Calu3 (cell line): ENCODE data around the gene SIX5. TPM values are rescaled to one million over a fixed set of nuclear protein-coding genes. Genes with fewer than 3 reads are reported as not detected.

ENCODE experiments used
- BruUV-seq: library from RNA; stranded (reverse); fragments of 400-500 nt; replicated peaks from 2 replicates; lab custom pipeline; 2021; lab: Mats Ljungman, UMichigan
- CTCF ChIA-PET: fragments of 300-600 bp; sonication (Branson Sonifier 250); formaldehyde crosslinking; loops from one replicate; lab custom pipeline; 2022; ENCODE audit warnings: antibody characterized with exemption; lab: Charles Lee
- DNase-seq: peaks from one replicate; pipeline ENCODE4 v3.0.0; 2022
- H3K27ac Mint-ChIP-seq: one replicate; pipeline ENCODE4 v1.8.0; 2022; ENCODE audit warnings: mixed read lengths; ENCODE audit not compliant: unreplicated experiment
- H3K27me3 Mint-ChIP-seq: one replicate; pipeline ENCODE4 v1.8.0; 2022; ENCODE audit warnings: mixed read lengths; ENCODE audit not compliant: unreplicated experiment
- H3K36me3 Mint-ChIP-seq: one replicate; pipeline ENCODE4 v1.8.0; 2022; ENCODE audit warnings: mild to moderate bottlenecking, moderate library complexity, mixed read lengths; ENCODE audit not compliant: insufficient read depth, unreplicated experiment
- H3K4me1 Mint-ChIP-seq: one replicate; pipeline ENCODE4 v1.8.0; 2022; ENCODE audit warnings: mild to moderate bottlenecking, low read depth, mixed read lengths; ENCODE audit not compliant: unreplicated experiment
- H3K4me3 Mint-ChIP-seq: one replicate; pipeline ENCODE4 v1.8.0; 2022; ENCODE audit warnings: mild to moderate bottlenecking, low read depth, moderate library complexity, mixed read lengths; ENCODE audit not compliant: unreplicated experiment
- H3K9me3 Mint-ChIP-seq: one replicate; pipeline ENCODE4 v1.8.0; 2022; ENCODE audit warnings: low read depth, mixed read lengths; ENCODE audit not compliant: unreplicated experiment
- CTCF ChIP-seq: fragments of 200-600 bp; IDR thresholded peaks from one replicate; pipeline ENCODE4 v1.8.0; 2022; ENCODE audit warnings: antibody characterized with exemption; ENCODE audit not compliant: unreplicated experiment
- intact Hi-C: fragments of 100-400 bp; cut with micrococcal nuclease; formaldehyde crosslinking; loops from one replicate; pipeline ENCODE4 v1.10.0; 2022; ENCODE audit not compliant: unreplicated experiment
- total RNA-seq: library from RNA; stranded (reverse); gene quantifications from 2 replicates; pipeline ENCODE4 v1.2.3, GENCODE V29; 2022

SIX5 gene
- total RNA-seq, 1 experiment from 2014 or later: 15.0 TPM

- Mint-ChIP-seq H3K4me1 (no peaks in the 10 kb centered on the region), H3K36me3 (no peaks in the 10 kb centered on the region), H3K27ac (no peak overlapping the region), H3K27me3 (peaks cover 52% of the 10 kb centered on the region), H3K9me3 (no peaks in the 10 kb centered on the region), H3K4me3 (no peak overlapping the region)
- no TSS peak for BruUV-seq
- CTCF ChIA-PET: no interaction called here
- no peak for DNase-seq
- TF ChIP-seq CTCF: no peak
- intact Hi-C loops: no loop called here
These were observed 21.5 kb downstream of the SIX5 start for GRCh38 chr19:45747513-45747912.

- H3K9me3 Mint-ChIP-seq: no peaks in the 10 kb centered on the region
- H3K36me3 Mint-ChIP-seq: no peaks in the 10 kb centered on the region
- no peak overlapping the region for H3K4me3 Mint-ChIP-seq
- TF ChIP-seq CTCF: no peak
- intact Hi-C loops: no loop called here
- no peak overlapping the region for H3K27ac Mint-ChIP-seq
- H3K27me3 Mint-ChIP-seq: peaks cover 56% of the 10 kb centered on the region
- no peaks in the 10 kb centered on the region for H3K4me1 Mint-ChIP-seq
- no peak for DNase-seq
- CTCF ChIA-PET: no interaction called here
- BruUV-seq: no TSS peak
These were observed 22.2 kb downstream of the SIX5 start for GRCh38 chr19:45746866-45747265.

- CTCF ChIA-PET: no interaction called here
- no peak for TF ChIP-seq CTCF
- BruUV-seq: no TSS peak
These were observed 23.4 kb downstream of the SIX5 start for GRCh38 chr19:45745606-45746005.

GRCh38 chr19:45742969-45743368, 26.1 kb downstream of the SIX5 start:
- no peaks in the 10 kb centered on the region for H3K36me3 Mint-ChIP-seq
- no peaks in the 10 kb centered on the region for H3K4me1 Mint-ChIP-seq
- CTCF ChIA-PET: interaction anchor here (1.5 kb wide), 1 partner anchor 11 kb away, joined by 3 read pairs; no protein-coding TSS in a partner anchor
- peaks cover 53% of the 10 kb centered on the region for H3K27me3 Mint-ChIP-seq
- intact Hi-C loops: no loop called here
- DNase-seq: no peak
- no peak for TF ChIP-seq CTCF
- BruUV-seq: no TSS peak
- no peak overlapping the region for H3K27ac Mint-ChIP-seq
- no peaks in the 10 kb centered on the region for H3K9me3 Mint-ChIP-seq
- no peak overlapping the region for H3K4me3 Mint-ChIP-seq

More at GRCh38 chr19:45745606-45746005, 23.4 kb downstream of the SIX5 start:
- H3K4me3 Mint-ChIP-seq: no peak overlapping the region
- no peak for DNase-seq
- H3K27me3 Mint-ChIP-seq: peaks cover 56% of the 10 kb centered on the region
- H3K4me1 Mint-ChIP-seq: no peaks in the 10 kb centered on the region
- intact Hi-C loops: no loop called here
- no peaks in the 10 kb centered on the region for H3K36me3 Mint-ChIP-seq
- no peaks in the 10 kb centered on the region for H3K9me3 Mint-ChIP-seq
- H3K27ac Mint-ChIP-seq: no peak overlapping the region
